Testis (tissue), 3 donors: ENCODE results near the gene PKNOX2. TPM values are rescaled to one million over a fixed set of nuclear protein-coding genes. Genes with fewer than 3 reads are reported as not detected.

Experiments used
- DNase-seq: peaks from one replicate; pipeline ENCODE4 v3.0.0-alpha.2; 2019
- H3K27ac ChIP-seq, 2 donors: fragments of 200-600 bp; sonication (generic); one replicate each; pipeline ENCODE4 v1.5.1; 2019
- H3K27me3 ChIP-seq: fragments of 200-600 bp; sonication (generic); one replicate; pipeline ENCODE4 v1.5.1; 2019
- H3K36me3 ChIP-seq: fragments of 200-600 bp; sonication (generic); one replicate; pipeline ENCODE4 v1.5.1; 2017; ENCODE audit warnings: low read depth; ENCODE audit errors: missing control alignments
- H3K4me1 ChIP-seq: fragments of 200-600 bp; sonication (generic); one replicate; pipeline ENCODE4 v1.5.1; 2019
- H3K4me3 ChIP-seq, 2 donors: fragments of 200-600 bp; sonication (generic); one replicate each; pipeline ENCODE4 v1.5.1; 2017 to 2019
- H3K9me3 ChIP-seq: fragments of 200-600 bp; sonication (generic); one replicate; pipeline ENCODE4 v1.5.1; 2017
- POLR2A ChIP-seq: fragments of 450-650 bp; IDR thresholded peaks from one replicate; pipeline ENCODE4 v1.6.1; 2017; ENCODE audit warnings: antibody characterized with exemption, mild to moderate bottlenecking, moderate library complexity
- WGBS, 2 donors: methylation state at CpG; one replicate each; pipeline ENCODE4 v1.1.5; 2018; 5-methylcytosine and 5-hydroxymethylcytosine counted together
- intact Hi-C: fragments of 100-400 bp; cut with DNase I; formaldehyde crosslinking; loops from one replicate; pipeline ENCODE4 v1.15.1; 2023; ENCODE audit warnings: low total_unique reads
- polyA plus RNA-seq: library from polyadenylated mRNA; stranded (reverse); fragments of 350-450 nt; fragmentation: Illumina TruSeq; extraction: RNeasy Lipid Tissue Mini Kit (QIAGEN cat#74804); gene quantifications from one replicate; pipeline ENCODE4 v1.2.3, GENCODE V29; 2014; ENCODE audit warnings: low read depth, low replicate concordance; ENCODE audit not compliant: insufficient read depth
- total RNA-seq, 2 donors: library from RNA; depleted of rRNA; stranded (reverse); fragments of >200 nt; gene quantifications; one replicate each; pipeline ENCODE4 v1.2.3, GENCODE V29; 2016
- TF ChIP-seq, protein P1 (sequence below), 3 experiments: fragments of 450-650 bp in 2 of 3; fragments of 200-600 bp in 1 of 3; sonication (generic) in 1 of 3; IDR thresholded peaks; one replicate each; pipeline ENCODE4 v1.5.1; 2016 to 2019; ENCODE audit warnings: antibody characterized with exemption in 3 of 3, mild to moderate bottlenecking in 2 of 3, moderate library complexity in 1 of 3

Gene PKNOX2
- total and polyA plus RNA-seq, 3 donors from 2014 or later: 5.5 to 10.4 (median 7.3) TPM

DNA sequence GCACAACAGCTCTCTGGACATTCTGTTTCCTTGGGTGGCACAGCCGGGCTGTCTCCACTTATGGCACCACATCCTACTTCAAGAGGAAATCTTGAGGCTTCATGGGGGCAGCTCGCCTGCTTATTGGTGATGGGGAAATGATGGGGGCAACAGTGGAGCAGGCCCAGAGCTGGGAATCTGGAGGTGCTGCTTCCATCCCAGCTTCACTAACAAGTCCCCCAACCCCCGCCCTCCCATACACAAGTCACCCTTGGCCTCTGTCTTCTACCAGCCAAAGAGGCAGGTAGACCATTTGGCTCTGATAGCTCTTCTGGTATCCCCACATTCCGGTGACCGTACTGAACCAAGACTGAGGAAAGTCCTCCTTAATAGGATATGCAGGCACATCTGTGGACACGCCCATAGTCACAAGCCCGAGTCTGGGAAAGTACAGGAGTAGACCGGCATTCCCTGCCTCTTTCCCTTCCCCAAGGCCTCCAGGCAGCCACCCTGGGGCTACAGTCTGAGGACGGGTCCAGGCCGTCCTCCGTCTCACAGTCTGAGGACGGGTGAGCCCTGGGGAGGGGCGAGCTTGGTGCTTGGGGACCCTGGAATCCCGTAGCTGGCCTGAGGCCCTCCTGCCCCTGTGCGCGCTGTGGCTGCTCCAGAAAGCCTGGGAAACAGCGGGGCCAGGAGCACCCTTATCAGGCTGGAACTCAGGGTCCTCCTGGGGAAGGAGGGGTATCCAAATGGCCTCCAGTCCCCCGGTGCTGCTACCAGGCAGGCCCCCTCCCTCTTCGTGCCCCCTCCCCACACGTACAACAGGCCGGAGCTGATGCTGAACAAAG, 185.9 kb downstream of the PKNOX2 start:
- H3K36me3 ChIP-seq: no peaks in the 10 kb centered on the region
- intact Hi-C loops: no loop called here
- H3K27ac ChIP-seq: no peak overlapping the region
- no peak for DNase-seq
- TF ChIP-seq, protein P1, sequence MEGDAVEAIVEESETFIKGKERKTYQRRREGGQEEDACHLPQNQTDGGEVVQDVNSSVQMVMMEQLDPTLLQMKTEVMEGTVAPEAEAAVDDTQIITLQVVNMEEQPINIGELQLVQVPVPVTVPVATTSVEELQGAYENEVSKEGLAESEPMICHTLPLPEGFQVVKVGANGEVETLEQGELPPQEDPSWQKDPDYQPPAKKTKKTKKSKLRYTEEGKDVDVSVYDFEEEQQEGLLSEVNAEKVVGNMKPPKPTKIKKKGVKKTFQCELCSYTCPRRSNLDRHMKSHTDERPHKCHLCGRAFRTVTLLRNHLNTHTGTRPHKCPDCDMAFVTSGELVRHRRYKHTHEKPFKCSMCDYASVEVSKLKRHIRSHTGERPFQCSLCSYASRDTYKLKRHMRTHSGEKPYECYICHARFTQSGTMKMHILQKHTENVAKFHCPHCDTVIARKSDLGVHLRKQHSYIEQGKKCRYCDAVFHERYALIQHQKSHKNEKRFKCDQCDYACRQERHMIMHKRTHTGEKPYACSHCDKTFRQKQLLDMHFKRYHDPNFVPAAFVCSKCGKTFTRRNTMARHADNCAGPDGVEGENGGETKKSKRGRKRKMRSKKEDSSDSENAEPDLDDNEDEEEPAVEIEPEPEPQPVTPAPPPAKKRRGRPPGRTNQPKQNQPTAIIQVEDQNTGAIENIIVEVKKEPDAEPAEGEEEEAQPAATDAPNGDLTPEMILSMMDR (IDR thresholded peaks at IDR 0.05): no peak
- no peak for TF ChIP-seq POLR2A
- H3K27me3 ChIP-seq: no peaks in the 10 kb centered on the region
- peak overlapping the region in 1 of 2 donors; percentile 38 for H3K4me3 ChIP-seq
- whole genome bisulfite sequencing, 2 donors: 55 to 73% methylated on average over 9 to 21 of the region's 21 CpGs
- no peaks in the 10 kb centered on the region for H3K9me3 ChIP-seq
- H3K4me1 ChIP-seq: peaks cover 12% of the 10 kb centered on the region

DNA sequence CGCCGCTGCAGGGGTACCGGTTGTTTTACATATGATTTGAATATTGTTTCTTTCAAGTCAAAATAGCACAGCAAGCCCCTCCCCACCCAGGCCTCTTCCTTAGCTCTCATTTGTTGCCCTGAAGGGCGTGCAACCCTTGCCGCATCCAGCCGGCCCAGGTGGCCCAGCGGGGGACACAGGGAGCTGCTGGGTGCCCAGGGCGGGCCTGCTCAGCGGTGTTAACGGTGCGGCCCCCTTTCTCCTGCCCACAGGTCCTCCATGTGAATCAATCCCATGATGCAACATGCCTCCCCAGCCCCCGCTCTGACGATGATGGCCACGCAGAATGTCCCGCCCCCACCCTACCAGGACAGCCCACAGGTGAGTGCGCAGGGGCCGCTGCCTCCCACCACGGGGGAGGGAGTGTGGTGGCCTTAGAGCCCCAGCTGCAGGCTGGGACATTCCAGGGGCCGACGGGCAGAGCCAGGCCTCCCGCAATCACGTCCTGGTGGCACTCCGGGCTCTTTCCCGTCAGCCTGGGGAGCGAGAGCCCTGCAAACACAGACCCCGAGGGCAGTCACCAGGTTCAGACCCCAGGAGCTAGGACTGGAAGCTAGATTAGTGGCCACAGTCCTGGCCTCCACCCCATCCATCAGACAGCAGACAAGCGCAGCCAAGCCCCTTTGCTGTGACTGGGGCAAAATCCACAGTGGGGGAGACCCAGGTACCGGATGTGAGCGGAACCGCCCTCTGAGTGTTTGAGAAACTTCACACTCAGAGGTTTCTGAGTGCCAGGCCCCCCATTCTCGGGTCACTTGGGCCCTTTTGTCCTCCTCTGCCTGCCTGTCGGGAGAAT, 186.7 kb downstream of the PKNOX2 start:
- Histone ChIP-seq H3K27me3 (no peaks in the 10 kb centered on the region), H3K27ac (no peak overlapping the region), H3K9me3 (no peaks in the 10 kb centered on the region), H3K4me1 (peaks cover 9% of the 10 kb centered on the region), H3K36me3 (no peaks in the 10 kb centered on the region), H3K4me3 (peak overlapping the region; percentile 12 to 38)
- no peak for TF ChIP-seq POLR2A
- TF ChIP-seq, protein P1 (IDR thresholded peaks at IDR 0.05): no peak
- intact Hi-C loops: no loop called here
- 51 to 70% methylated on average over 16 to 32 of the region's 32 CpGs for WGBS, 2 donors
- peak; percentile 41 for DNase-seq

DNA sequence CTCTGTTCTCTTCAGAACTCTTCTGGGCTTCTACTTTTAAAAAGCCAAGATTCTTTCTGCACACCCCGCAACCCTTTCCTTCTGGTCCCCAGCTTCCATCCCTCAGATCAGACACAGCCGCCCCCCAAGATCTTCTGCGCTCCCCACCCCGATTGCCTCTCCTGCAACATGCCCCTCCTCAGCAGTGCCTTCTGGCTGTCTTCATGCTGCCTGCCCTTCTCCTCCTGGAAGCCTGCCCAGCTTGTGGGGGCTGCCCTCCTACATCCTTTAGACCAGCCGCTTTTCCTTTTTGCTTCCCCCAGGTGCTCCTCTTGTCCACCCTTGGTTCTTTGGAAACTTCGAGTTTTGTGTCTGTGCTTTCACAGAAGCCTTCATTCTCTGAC, 187.3 kb downstream of the PKNOX2 start:
- Histone ChIP-seq H3K9me3 (no peaks in the 10 kb centered on the region), H3K27ac (no peak overlapping the region), H3K27me3 (no peaks in the 10 kb centered on the region), H3K4me1 (peaks cover 6% of the 10 kb centered on the region), H3K36me3 (no peaks in the 10 kb centered on the region), H3K4me3 (no peak overlapping the region)
- WGBS, 2 donors: 66 to 69% methylated on average over 6 of the region's 6 CpGs
- no peak for DNase-seq
- intact Hi-C loops: no loop called here
- TF ChIP-seq, protein P1 (IDR thresholded peaks at IDR 0.05): no peak
- no peak for TF ChIP-seq POLR2A

DNA sequence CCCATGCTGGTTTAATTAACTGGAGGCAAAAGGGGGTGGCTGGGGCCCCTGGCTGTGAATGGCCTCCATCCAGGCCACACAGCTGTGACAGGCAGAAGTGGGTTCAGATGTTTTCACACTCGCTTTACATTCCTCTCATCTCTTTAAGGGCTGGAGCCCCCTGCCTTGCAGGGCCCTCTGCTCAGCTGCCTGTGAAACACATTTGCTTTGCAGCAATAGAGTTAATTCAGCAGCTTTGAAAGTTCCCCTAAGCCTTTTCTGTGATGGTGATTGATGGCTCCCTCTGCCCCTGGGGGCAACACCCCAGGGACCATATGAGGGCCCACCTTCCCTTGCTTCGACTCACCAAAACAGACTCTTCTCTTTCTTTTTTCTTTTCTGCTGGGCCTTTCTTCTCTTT, 192.2 kb downstream of the PKNOX2 start:
- no peak for DNase-seq
- Histone ChIP-seq H3K4me3 (no peak overlapping the region), H3K36me3 (no peaks in the 10 kb centered on the region), H3K27ac (no peak overlapping the region), H3K9me3 (no peaks in the 10 kb centered on the region), H3K4me1 (no peaks in the 10 kb centered on the region), H3K27me3 (no peaks in the 10 kb centered on the region)
- WGBS, 2 donors: 73 to 88% methylated on average over 2 of the region's 2 CpGs
- no peak for TF ChIP-seq POLR2A
- TF ChIP-seq, protein P1 (IDR thresholded peaks at IDR 0.05): no peak
- intact Hi-C loops: no loop called here
